RWPE2 (cell line): ENCODE measurements around the gene IFIT5.
A peak's percentile ranks its signal among the peaks of the same experiment; 100 is the strongest.

Source experiments
- ATAC-seq: fragments of 200-7000 bp; cut with Tn5 transposase; 3 replicates; pipeline ENCODE4 v1.9.1; 2021; ENCODE audit warnings: low read depth
- DNase-seq: peaks from one replicate; pipeline ENCODE4 v3.0.0-alpha.2; 2020; ENCODE audit warnings: low spot score
- H3K27ac ChIP-seq: fragments of 450-650 bp; 2 replicates; pipeline ENCODE4 v1.5.1; 2017; ENCODE audit warnings: mild to moderate bottlenecking; ENCODE audit not compliant: poor library complexity, severe bottlenecking
- H3K27me3 ChIP-seq: fragments of 250-450 bp; sonication (Bioruptor Pico); 2 replicates; pipeline ENCODE4 v1.5.1; 2021; ENCODE audit warnings: mild to moderate bottlenecking, moderate library complexity; ENCODE audit not compliant: insufficient read depth, poor library complexity, severe bottlenecking
- H3K36me3 ChIP-seq: fragments of 250-450 bp; sonication (Bioruptor Pico); 2 replicates; pipeline ENCODE4 v1.5.1; 2020; ENCODE audit warnings: low read depth, mild to moderate bottlenecking, moderate library complexity
- H3K4me1 ChIP-seq: fragments of 250-450 bp; sonication (Bioruptor Pico); 2 replicates; pipeline ENCODE4 v1.5.1; 2021; ENCODE audit warnings: mild to moderate bottlenecking, moderate library complexity; ENCODE audit not compliant: insufficient read depth, poor library complexity, severe bottlenecking
- H3K4me3 ChIP-seq: fragments of 250-450 bp; sonication (Bioruptor Pico); 2 replicates; pipeline ENCODE4 v1.5.1; 2021; ENCODE audit warnings: mild to moderate bottlenecking, moderate library complexity; ENCODE audit not compliant: severe bottlenecking
- H3K9me3 ChIP-seq: fragments of 250-450 bp; sonication (Bioruptor Pico); 2 replicates; pipeline ENCODE4 v1.5.1; 2021; ENCODE audit warnings: mild to moderate bottlenecking, moderate library complexity; ENCODE audit not compliant: severe bottlenecking
- TF ChIP-seq, protein P1 (sequence below): fragments of 450-650 bp; IDR thresholded peaks from one replicate; pipeline ENCODE4 v1.5.1; 2017; ENCODE audit warnings: mild to moderate bottlenecking, moderate library complexity; ENCODE audit not compliant: poor library complexity, severe bottlenecking

The IFIT5 gene

DNA sequence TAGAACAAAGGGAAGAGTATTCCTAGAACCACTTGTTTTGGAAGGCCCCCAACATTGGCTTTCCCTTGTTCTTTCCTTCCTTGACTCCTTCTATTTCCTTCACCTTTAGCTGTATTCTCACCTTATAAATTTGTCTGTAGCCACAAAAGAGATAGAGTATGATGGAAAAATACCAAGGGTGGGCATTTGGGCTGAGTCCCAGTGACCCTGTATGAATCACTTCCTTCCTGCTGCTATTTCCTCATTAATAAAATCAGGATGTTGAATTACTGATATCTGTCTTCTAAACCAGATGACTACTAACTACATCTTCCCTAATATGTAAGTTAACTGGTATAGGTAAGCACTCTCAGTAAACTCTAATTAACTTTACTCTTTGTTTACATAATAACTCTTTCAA is 55.1 kb downstream of the IFIT5 start:
- Histone ChIP-seq H3K27me3 (no peaks in the 10 kb centered on the region), H3K9me3 (no peaks in the 10 kb centered on the region), H3K4me3 (no peak overlapping the region), H3K4me1 (peaks cover 42% of the 10 kb centered on the region), H3K36me3 (no peaks in the 10 kb centered on the region), H3K27ac (peak overlapping the region; percentile 55)
- ATAC-seq (0 out of 3 replicates have a peak, but pooled peaks have one; percentile 3), DNase-seq (no peak)
- TF ChIP-seq, protein P1, sequence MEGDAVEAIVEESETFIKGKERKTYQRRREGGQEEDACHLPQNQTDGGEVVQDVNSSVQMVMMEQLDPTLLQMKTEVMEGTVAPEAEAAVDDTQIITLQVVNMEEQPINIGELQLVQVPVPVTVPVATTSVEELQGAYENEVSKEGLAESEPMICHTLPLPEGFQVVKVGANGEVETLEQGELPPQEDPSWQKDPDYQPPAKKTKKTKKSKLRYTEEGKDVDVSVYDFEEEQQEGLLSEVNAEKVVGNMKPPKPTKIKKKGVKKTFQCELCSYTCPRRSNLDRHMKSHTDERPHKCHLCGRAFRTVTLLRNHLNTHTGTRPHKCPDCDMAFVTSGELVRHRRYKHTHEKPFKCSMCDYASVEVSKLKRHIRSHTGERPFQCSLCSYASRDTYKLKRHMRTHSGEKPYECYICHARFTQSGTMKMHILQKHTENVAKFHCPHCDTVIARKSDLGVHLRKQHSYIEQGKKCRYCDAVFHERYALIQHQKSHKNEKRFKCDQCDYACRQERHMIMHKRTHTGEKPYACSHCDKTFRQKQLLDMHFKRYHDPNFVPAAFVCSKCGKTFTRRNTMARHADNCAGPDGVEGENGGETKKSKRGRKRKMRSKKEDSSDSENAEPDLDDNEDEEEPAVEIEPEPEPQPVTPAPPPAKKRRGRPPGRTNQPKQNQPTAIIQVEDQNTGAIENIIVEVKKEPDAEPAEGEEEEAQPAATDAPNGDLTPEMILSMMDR: no peak
